Keratinocyte (primary cell): Measurements from ENCODE around the gene KAT8. TPM values are rescaled to one million over a fixed set of nuclear protein-coding genes. Genes with fewer than 3 reads are reported as not detected.

Experiments used
- DNase-seq: peaks from one replicate; pipeline ENCODE4 v3.0.0-alpha.2; 2011; ENCODE audit warnings: low read depth, missing footprints, low spot score
- FAIRE-seq: peaks from 2 replicates; lab custom pipeline; 2011; peaks lifted over from hg19 to GRCh38; lab: Jason Lieb, UNC
- H2AFZ ChIP-seq: 2 replicates; pipeline ENCODE4 v1.6.0; 2012; ENCODE audit warnings: low read length, control low read depth, inconsistent platforms; ENCODE audit not compliant: control insufficient read depth
- H3K27ac ChIP-seq: 2 replicates; pipeline ENCODE4 v1.5.1; 2011; ENCODE audit warnings: low read length; ENCODE audit not compliant: control insufficient read depth, insufficient read depth
- H3K27me3 ChIP-seq: 3 replicates; pipeline ENCODE4 v1.6.0; 2011; ENCODE audit warnings: low read length; ENCODE audit not compliant: control insufficient read depth, insufficient read depth; ENCODE audit errors: extremely low read depth
- H3K36me3 ChIP-seq, 2 experiments: 2 replicates in 1 of 2; 3 replicates in 1 of 2; pipeline ENCODE4 v1.5.1; 2011; ENCODE audit warnings: low read length in 2 of 2, mild to moderate bottlenecking in 1 of 2; ENCODE audit not compliant: control insufficient read depth in 2 of 2, insufficient read depth in 2 of 2; ENCODE audit errors: extremely low read depth in 1 of 2
- H3K4me1 ChIP-seq: 3 replicates; pipeline ENCODE4 v1.5.1; 2011; ENCODE audit warnings: low read length; ENCODE audit not compliant: control insufficient read depth, insufficient read depth; ENCODE audit errors: extremely low read depth
- H3K4me2 ChIP-seq: 3 replicates; pipeline ENCODE4 v1.6.0; 2011; ENCODE audit warnings: low read depth, low read length; ENCODE audit not compliant: control insufficient read depth, insufficient read depth; ENCODE audit errors: extremely low read depth
- H3K4me3 ChIP-seq, 3 experiments: fragments of 200-600 bp in 1 of 3; sonication (generic) in 1 of 3; 2 replicates in 2 of 3; 3 replicates in 1 of 3; pipeline ENCODE4 v1.5.1; 2011 to 2016; ENCODE audit warnings: low read length in 3 of 3, mild to moderate bottlenecking in 3 of 3, control low read depth in 2 of 3, inconsistent platforms in 1 of 3, low read depth in 1 of 3, mixed read lengths in 1 of 3, mixed run types in 1 of 3, moderate library complexity in 1 of 3; ENCODE audit not compliant: control insufficient read depth in 2 of 3, insufficient read depth in 2 of 3; ENCODE audit errors: extremely low read depth in 1 of 3
- H3K79me2 ChIP-seq: 2 replicates; pipeline ENCODE4 v1.6.0; 2012; ENCODE audit warnings: low read length; ENCODE audit not compliant: control insufficient read depth, insufficient read depth
- H3K9ac ChIP-seq: 3 replicates; pipeline ENCODE4 v1.6.0; 2011; ENCODE audit warnings: low read length; ENCODE audit not compliant: control insufficient read depth, insufficient read depth; ENCODE audit errors: extremely low read depth
- H3K9me1 ChIP-seq: 3 replicates; pipeline ENCODE4 v1.6.0; 2011; ENCODE audit warnings: low read length; ENCODE audit not compliant: control insufficient read depth, insufficient read depth; ENCODE audit errors: extremely low read depth
- H3K9me3 ChIP-seq: 2 replicates; pipeline ENCODE4 v1.5.1; 2012; ENCODE audit warnings: low read depth, low read length; ENCODE audit not compliant: control insufficient read depth
- H4K20me1 ChIP-seq: 3 replicates; pipeline ENCODE4 v1.6.0; 2011; ENCODE audit warnings: low read length; ENCODE audit not compliant: control insufficient read depth, insufficient read depth; ENCODE audit errors: extremely low read depth
- EZH2 ChIP-seq: IDR thresholded peaks from one replicate; pipeline ENCODE4 v1.6.1; 2012; ENCODE audit warnings: inconsistent platforms, mild to moderate bottlenecking, low read length, moderate library complexity
- dilution Hi-C: fragments of 300-500 bp; cut with MboI; formaldehyde crosslinking; loops from one replicate; pipeline ENCODE4 v1.7.0; 2020; ENCODE audit warnings: low sequenced_read_pairs; ENCODE audit not compliant: extremely low pct_ligation_motif_present
- polyA plus RNA-seq, 5 experiments: library from polyadenylated mRNA; depleted of rRNA in 3 of 5; stranded (reverse) in 3 of 5; stranded (forward) in 1 of 5; unstranded in 1 of 5; fragments of >200 nt; gene quantifications; 1 replicate in 1 of 5; 2 replicates in 3 of 5; 3 replicates in 1 of 5; pipeline versions ENCODE4 v1.2.1 to v1.2.3, GENCODE V29; 2011 to 2012; ENCODE audit warnings: missing spikeins in 2 of 5, low read depth in 1 of 5, low replicate concordance in 1 of 5
- TF ChIP-seq, protein P1 (sequence below), 3 experiments: IDR thresholded peaks in 1 of 3; conservative IDR thresholded peaks in 1 of 3; optimal IDR thresholded peaks in 1 of 3; 2 replicates in 2 of 3; 3 replicates in 1 of 3; pipeline versions ENCODE3 to v1.5.1; 2011; ENCODE audit warnings: low read length in 3 of 3, mild to moderate bottlenecking in 3 of 3, moderate library complexity in 2 of 3, control low read depth in 1 of 3, inconsistent platforms in 1 of 3; ENCODE audit not compliant: insufficient read depth in 2 of 3; ENCODE audit errors: extremely low read depth in 1 of 3

The KAT8 gene
- polyA plus RNA-seq, 1 donor (not counting 4 experiments of a cell fraction or from before 2014, with no cell fraction given): 26.4 TPM

DNA sequence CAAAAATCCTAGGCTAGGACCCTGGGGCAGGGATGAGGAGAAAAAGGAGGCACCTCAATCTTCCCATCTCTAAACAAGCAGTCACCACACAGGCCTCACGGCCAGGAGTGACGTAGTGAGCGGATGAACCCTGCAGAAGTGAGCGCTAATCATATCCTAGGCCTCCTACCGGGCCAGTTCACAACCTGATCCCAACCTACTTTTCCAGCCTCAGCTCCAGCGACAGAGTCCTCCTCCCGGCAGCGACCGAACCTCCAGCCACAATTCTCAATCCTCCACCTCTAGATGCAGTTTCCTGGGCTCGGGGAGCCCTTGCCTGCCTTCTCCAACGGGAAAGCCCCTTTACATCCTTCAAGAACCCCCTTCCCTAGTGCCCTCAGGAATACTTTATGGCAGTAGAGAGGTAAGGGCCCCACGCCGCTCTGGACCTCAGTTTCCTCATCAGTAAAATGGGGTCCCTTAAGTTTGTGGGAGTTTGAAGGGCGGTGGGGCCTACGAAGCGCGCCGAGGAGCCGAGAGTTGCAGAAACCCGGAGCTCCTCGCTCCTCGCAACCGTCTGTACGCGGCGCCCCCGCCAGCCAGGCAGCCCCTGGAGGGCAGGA lies 44.8 kb upstream of the KAT8 start:
- no peak for FAIRE-seq
- Histone ChIP-seq H3K27ac (peak overlapping the region; percentile 84), H3K4me3 (peak overlapping the region; percentile 82 to 94 (median 91)), H3K9me1 (no peaks in the 10 kb centered on the region), H3K36me3 (peaks cover 8 to 9% of the 10 kb centered on the region in 2 experiments), H3K79me2 (peaks cover 73% of the 10 kb centered on the region), H3K4me1 (peaks cover 11% of the 10 kb centered on the region), H3K4me2 (peak overlapping the region; percentile 81), H2AFZ (peak overlapping the region; percentile 78), H3K9me3 (no peaks in the 10 kb centered on the region), H3K9ac (peak overlapping the region; percentile 92), H3K27me3 (no peaks in the 10 kb centered on the region), H4K20me1 (no peaks in the 10 kb centered on the region)
- no peak for TF ChIP-seq EZH2
- TF ChIP-seq, protein P1, sequence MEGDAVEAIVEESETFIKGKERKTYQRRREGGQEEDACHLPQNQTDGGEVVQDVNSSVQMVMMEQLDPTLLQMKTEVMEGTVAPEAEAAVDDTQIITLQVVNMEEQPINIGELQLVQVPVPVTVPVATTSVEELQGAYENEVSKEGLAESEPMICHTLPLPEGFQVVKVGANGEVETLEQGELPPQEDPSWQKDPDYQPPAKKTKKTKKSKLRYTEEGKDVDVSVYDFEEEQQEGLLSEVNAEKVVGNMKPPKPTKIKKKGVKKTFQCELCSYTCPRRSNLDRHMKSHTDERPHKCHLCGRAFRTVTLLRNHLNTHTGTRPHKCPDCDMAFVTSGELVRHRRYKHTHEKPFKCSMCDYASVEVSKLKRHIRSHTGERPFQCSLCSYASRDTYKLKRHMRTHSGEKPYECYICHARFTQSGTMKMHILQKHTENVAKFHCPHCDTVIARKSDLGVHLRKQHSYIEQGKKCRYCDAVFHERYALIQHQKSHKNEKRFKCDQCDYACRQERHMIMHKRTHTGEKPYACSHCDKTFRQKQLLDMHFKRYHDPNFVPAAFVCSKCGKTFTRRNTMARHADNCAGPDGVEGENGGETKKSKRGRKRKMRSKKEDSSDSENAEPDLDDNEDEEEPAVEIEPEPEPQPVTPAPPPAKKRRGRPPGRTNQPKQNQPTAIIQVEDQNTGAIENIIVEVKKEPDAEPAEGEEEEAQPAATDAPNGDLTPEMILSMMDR (optimal IDR thresholded peaks at IDR 0.05 in 1 of 3, IDR thresholded peaks at IDR 0.05 in 1 of 3, conservative IDR thresholded peaks at IDR 0.05 in 1 of 3; ENCODE audit: extremely low read depth in 1 of 3, insufficient read depth in 2 of 3, low read length in 3 of 3): no peak
- dilution Hi-C loops: no loop called here
- no peak for DNase-seq

DNA sequence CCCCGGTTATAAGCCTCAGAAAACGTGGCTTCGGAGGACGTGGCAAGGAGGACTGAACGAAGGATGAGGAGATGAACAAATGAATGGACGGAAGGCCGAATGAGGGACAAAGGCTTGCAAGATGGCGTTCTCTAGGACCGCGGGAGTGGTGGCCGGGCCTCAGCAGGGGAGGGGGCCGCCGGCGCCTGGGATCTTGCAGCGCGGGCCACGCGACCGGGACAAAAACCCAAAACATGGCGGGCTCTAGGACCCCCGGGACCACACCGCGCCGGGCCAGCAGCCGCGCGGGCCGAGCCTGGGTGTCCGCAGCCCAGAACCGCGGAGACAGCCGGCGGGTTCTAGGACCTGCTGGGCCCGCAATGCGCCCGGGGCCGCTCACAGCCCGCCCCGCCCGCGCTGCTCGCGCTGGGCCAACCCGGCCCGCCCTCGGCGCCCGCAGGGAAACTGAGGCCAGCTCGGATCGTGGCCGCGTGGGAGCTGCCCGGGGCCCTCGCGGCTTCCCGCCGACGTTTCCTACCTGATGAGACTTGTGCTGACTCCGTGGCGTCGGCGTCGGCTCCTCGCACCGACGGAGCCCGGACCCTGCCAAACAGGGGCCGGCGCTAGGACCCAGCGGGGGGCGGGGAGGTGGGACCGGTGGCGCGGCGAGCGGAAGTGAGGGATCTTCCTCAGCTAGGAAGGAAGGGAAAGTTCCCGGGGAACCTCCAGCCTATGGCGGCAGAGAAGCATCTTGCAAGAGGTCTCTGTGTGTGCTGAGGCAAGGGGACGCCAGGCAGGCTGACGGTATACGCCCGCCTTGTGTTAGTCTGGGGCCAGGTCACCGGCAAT lies 44.1 kb upstream of the KAT8 start:
- FAIRE-seq: no peak

More for the DNA sequence above, 44.1 kb upstream of the KAT8 start:
- peak overlapping the region; percentile 82 to 94 (median 91) for H3K4me3 ChIP-seq
- no peaks in the 10 kb centered on the region for H4K20me1 ChIP-seq
- TF ChIP-seq, protein P1 (optimal IDR thresholded peaks at IDR 0.05 in 1 of 3, IDR thresholded peaks at IDR 0.05 in 1 of 3, conservative IDR thresholded peaks at IDR 0.05 in 1 of 3; ENCODE audit: extremely low read depth in 1 of 3, insufficient read depth in 2 of 3, low read length in 3 of 3): no peak
- TF ChIP-seq EZH2: no peak
- no peaks in the 10 kb centered on the region for H3K9me3 ChIP-seq
- dilution Hi-C loops: no loop called here
- H3K9me1 ChIP-seq: no peaks in the 10 kb centered on the region
- peak overlapping the region; percentile 92 for H3K9ac ChIP-seq
- no peak for DNase-seq
- H3K27me3 ChIP-seq: no peaks in the 10 kb centered on the region
- H3K27ac ChIP-seq: peak overlapping the region; percentile 84
- H2AFZ ChIP-seq: peak overlapping the region; percentile 78
- peaks cover 74% of the 10 kb centered on the region for H3K79me2 ChIP-seq
- peak overlapping the region; percentile 81 for H3K4me2 ChIP-seq
- H3K36me3 ChIP-seq: peaks cover 9 to 12% of the 10 kb centered on the region in 2 experiments
- peaks cover 11% of the 10 kb centered on the region for H3K4me1 ChIP-seq
